Neural crest cell (in vitro differentiated cells): ENCODE measurements around the gene ABI2. TPM values are rescaled to one million over a fixed set of nuclear protein-coding genes. Genes with fewer than 3 reads are reported as not detected.

Experiments
- DNase-seq: peaks from one replicate; pipeline ENCODE4 v3.0.0; 2021; ENCODE audit warnings: low read depth, mixed read lengths, low spot score
- H3K27ac Mint-ChIP-seq: one replicate; pipeline ENCODE4 v1.8.0; 2021; ENCODE audit warnings: mild to moderate bottlenecking, mixed read lengths; ENCODE audit not compliant: unreplicated experiment
- H3K27me3 Mint-ChIP-seq: 2 replicates; pipeline ENCODE4 v1.8.0; 2021; ENCODE audit warnings: low read depth, mild to moderate bottlenecking, mixed read lengths
- H3K36me3 Mint-ChIP-seq: 2 replicates; pipeline ENCODE4 v1.8.0; 2021; ENCODE audit warnings: low read depth, mild to moderate bottlenecking, mixed read lengths
- H3K4me1 Mint-ChIP-seq: 2 replicates; pipeline ENCODE4 v1.8.0; 2021; ENCODE audit warnings: mixed read lengths
- H3K4me3 Mint-ChIP-seq: one replicate; pipeline ENCODE4 v1.8.0; 2021; ENCODE audit warnings: mild to moderate bottlenecking, mixed read lengths
- H3K9me3 Mint-ChIP-seq: 2 replicates; pipeline ENCODE4 v1.8.0; 2021; ENCODE audit warnings: mixed read lengths
- total RNA-seq: library from RNA; stranded (reverse); gene quantifications from 2 replicates; pipeline ENCODE4 v1.2.1, GENCODE V29; 2021
- TF ChIP-seq, protein P1 (sequence below): fragments of 200-600 bp; sonication (generic); conservative IDR thresholded peaks from 2 replicates; pipeline ENCODE4 v1.5.0; 2021; ENCODE audit warnings: antibody characterized with exemption, mild to moderate bottlenecking

Gene ABI2
- total RNA-seq, 1 donor from 2014 or later = 147 TPM

DNA sequence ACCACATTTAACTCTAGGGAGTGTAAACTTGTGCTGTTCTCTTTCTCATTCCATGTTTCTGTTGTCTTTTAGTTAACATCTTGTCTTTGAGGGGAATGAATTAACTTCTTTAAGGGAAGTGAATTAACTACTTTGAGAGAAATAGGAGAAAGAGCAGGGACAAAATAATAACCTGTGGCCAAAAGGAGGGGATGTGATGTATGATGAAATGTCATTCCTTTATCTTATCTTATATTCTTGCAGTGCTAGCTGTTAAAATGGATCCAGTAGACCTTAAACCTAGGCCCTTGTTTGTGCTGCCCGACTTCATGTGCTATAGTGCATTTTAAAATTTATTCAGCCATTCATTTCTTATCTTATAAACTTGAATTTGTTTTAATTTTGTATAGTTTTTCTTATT, 18.4 kb downstream of the ABI2 start:
- TF ChIP-seq, protein P1, sequence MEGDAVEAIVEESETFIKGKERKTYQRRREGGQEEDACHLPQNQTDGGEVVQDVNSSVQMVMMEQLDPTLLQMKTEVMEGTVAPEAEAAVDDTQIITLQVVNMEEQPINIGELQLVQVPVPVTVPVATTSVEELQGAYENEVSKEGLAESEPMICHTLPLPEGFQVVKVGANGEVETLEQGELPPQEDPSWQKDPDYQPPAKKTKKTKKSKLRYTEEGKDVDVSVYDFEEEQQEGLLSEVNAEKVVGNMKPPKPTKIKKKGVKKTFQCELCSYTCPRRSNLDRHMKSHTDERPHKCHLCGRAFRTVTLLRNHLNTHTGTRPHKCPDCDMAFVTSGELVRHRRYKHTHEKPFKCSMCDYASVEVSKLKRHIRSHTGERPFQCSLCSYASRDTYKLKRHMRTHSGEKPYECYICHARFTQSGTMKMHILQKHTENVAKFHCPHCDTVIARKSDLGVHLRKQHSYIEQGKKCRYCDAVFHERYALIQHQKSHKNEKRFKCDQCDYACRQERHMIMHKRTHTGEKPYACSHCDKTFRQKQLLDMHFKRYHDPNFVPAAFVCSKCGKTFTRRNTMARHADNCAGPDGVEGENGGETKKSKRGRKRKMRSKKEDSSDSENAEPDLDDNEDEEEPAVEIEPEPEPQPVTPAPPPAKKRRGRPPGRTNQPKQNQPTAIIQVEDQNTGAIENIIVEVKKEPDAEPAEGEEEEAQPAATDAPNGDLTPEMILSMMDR = no peak
- Mint-ChIP-seq H3K36me3 (peaks cover 17% of the 10 kb centered on the region), H3K4me3 (no peak overlapping the region), H3K27me3 (no peaks in the 10 kb centered on the region), H3K9me3 (no peaks in the 10 kb centered on the region), H3K4me1 (peaks cover 17% of the 10 kb centered on the region), H3K27ac (no peak overlapping the region)
- DNase-seq = no peak

DNA sequence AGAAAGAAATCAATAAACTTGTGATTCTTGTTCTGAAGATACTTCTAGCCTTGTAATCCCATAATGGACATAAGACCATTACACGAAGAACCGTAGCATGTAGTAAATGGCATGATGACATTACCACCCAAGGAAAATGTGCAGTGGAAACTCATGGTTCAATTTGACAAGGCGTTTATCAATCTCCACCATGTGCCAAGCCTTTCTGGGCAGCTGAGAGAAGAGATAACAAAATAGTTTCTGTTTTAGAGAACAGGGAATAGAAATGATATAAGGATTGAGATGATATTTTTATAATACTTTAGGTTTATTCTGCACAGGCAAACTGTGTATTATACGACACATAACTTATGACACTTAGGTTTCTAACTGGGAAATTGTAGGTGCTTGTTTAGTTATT, 19.2 kb downstream of the ABI2 start:
- Mint-ChIP-seq H3K4me3 (no peak overlapping the region), H3K4me1 (peaks cover 13% of the 10 kb centered on the region), H3K27me3 (no peaks in the 10 kb centered on the region), H3K9me3 (no peaks in the 10 kb centered on the region), H3K27ac (no peak overlapping the region), H3K36me3 (peaks cover 17% of the 10 kb centered on the region)
- DNase-seq = no peak
- TF ChIP-seq, protein P1 = no peak

DNA sequence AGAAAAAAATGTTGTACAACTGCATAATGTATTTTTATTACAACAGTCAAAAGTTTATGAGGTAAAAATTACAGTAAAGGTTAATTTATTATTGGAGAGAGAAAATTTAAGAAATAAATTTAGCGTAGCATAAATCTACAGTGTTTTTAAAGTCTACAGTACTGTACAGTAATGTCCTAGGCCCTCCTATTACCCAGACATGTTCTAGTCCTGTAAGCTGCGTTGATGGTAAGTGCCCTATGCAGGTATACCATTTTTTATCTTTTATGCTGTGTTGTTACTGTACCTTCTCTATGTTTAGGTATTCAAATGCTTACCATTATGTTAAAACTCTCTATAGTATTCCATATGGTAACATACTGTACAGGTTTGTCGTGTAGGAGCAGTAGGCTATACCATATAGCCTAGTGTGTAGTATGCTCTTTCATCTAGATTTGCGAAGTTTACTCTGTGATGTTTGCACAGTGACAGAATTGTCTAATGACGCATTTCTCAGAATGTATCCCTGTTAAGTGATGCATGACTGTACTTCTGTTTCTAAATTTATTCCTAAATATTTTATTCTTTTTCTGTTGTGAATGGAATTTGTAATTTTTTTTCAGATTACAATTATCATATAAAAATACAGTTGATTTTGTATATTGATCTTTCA, 24.5 kb downstream of the ABI2 start:
- TF ChIP-seq, protein P1 = no peak
- Mint-ChIP-seq H3K9me3 (no peaks in the 10 kb centered on the region), H3K4me1 (peaks cover 8% of the 10 kb centered on the region), H3K27ac (no peak overlapping the region), H3K27me3 (no peaks in the 10 kb centered on the region), H3K36me3 (peaks cover 3% of the 10 kb centered on the region), H3K4me3 (no peak overlapping the region)
- no peak for DNase-seq

DNA sequence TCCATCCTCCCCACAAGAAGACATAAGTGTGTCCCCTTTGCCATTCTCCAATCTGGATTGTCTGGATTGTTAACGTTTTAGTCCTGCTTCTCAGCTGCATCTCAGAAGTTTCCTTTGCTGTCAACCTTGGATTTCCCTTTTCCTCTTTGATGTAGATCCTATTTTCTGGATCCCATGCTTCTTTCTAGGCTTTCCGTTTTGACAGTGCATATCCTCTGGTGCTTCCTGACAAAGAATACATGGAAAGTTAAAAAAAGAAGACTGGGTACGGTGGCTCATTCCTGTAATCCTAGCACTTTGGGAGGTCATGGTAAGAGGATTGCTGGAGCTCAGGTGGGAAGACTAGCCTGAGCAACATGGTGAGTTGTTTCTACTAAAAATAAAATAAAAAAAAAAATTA, 26.8 kb downstream of the ABI2 start:
- TF ChIP-seq, protein P1 = no peak
- DNase-seq = no peak
- Mint-ChIP-seq H3K4me1 (peaks cover 8% of the 10 kb centered on the region), H3K36me3 (peaks cover 12% of the 10 kb centered on the region), H3K4me3 (no peak overlapping the region), H3K9me3 (peaks cover 3% of the 10 kb centered on the region), H3K27me3 (no peaks in the 10 kb centered on the region), H3K27ac (no peak overlapping the region)

DNA sequence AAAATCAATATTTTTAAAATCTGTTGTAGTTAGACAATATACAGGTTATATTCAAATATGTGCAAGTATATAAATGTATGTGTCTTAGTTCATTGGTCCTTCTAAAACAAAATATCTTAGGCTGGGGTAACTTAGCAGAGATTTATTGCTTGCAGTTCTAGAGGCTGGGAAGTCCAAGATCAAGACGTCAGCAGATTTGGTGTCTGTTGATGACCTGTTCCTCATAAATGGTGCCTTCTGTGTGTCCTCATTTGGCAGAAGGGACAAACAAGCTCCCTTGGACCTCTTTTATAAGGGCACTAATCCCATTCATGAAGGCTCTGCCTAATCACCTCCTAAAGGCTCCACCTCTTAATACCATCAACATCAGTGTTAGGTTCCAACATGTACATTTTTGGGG, 31.3 kb downstream of the ABI2 start:
- Mint-ChIP-seq H3K27me3 (no peaks in the 10 kb centered on the region), H3K27ac (no peak overlapping the region), H3K4me1 (peaks cover 8% of the 10 kb centered on the region), H3K36me3 (peaks cover 12% of the 10 kb centered on the region), H3K4me3 (no peak overlapping the region), H3K9me3 (peaks cover 3% of the 10 kb centered on the region)
- DNase-seq = no peak
- TF ChIP-seq, protein P1 = no peak
